ENCODE data around the gene RAB11B.

RAB11B gene

DNA sequence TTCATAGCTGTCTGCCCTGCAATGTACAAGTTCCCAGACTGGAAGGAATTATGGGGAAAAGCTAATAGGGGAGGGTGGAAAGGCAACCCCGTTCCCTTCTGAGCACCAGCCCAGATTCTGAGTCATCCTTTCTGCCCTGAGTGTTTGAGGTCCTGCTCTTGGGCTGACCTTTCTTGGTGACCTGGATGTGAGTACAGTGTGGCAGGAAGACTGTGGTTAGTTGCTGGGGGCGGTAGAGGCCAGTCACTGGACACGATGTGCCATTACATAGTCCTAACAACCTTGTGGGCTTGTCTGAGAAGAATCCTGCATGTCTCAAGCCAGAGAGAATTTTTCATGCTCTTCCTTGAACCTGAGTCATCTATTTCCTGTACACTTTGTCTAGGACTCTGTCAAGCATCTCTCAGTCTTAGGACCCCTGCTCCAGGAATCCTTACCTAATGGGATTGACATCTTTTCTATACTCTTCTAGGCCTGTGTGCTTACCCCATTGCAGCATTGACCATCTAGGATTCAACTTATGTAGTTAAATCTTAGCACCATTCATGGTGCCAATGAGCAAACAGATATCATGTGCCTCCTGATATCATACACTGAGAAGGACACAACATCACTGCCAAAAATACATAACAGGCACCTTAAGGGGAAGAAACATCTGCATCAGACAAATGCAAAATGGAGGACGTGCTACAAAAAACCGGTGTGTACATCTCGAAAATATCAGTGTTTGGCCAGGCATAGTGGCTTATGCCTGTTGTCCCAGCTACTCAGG is 34.3 kb upstream of the RAB11B start:
- H3K4me3 ChIP-seq (replicated peaks; ENCODE audit: low read depth, low read length) = no peak overlapping the region
- peak; percentile 90 for DNase-seq (ENCODE audit: extremely low read depth, low read depth)
- TF ChIP-seq, protein P1, sequence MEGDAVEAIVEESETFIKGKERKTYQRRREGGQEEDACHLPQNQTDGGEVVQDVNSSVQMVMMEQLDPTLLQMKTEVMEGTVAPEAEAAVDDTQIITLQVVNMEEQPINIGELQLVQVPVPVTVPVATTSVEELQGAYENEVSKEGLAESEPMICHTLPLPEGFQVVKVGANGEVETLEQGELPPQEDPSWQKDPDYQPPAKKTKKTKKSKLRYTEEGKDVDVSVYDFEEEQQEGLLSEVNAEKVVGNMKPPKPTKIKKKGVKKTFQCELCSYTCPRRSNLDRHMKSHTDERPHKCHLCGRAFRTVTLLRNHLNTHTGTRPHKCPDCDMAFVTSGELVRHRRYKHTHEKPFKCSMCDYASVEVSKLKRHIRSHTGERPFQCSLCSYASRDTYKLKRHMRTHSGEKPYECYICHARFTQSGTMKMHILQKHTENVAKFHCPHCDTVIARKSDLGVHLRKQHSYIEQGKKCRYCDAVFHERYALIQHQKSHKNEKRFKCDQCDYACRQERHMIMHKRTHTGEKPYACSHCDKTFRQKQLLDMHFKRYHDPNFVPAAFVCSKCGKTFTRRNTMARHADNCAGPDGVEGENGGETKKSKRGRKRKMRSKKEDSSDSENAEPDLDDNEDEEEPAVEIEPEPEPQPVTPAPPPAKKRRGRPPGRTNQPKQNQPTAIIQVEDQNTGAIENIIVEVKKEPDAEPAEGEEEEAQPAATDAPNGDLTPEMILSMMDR (IDR thresholded peaks at IDR 0.05; ENCODE audit: low read depth, low read length, missing control alignments) = no peak

- TF ChIP-seq, protein P1 (IDR thresholded peaks at IDR 0.05; ENCODE audit: low read depth, low read length, missing control alignments) = no peak
- no peak overlapping the region for H3K4me3 ChIP-seq (replicated peaks; ENCODE audit: low read depth, low read length)
- DNase-seq (ENCODE audit: extremely low read depth, low read depth) = no peak
Measured at GRCh38 chr19:8357007-8357521, 33.1 kb upstream of the RAB11B start.

DNA sequence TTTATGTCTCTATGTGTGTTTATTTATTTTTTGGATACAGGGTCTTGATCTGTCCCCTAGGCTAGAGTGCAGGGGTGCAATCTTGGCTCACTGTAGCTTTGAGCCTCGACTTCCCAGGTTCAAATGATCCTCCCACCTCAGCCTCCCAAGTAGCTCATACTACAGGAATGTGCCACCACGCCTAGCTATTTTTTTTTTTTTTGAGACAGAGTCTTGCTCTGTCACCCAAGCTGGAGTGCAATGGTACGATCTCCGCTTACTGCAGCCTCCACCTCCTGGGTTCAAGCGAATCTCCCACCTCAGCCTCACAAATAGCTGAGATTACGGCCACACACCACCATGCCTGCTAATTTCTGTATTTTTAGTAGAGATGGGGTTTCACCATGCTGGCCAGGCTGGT is 31.2 kb upstream of the RAB11B start:
- TF ChIP-seq, protein P1 (IDR thresholded peaks at IDR 0.05; ENCODE audit: low read depth, low read length, missing control alignments) = no peak
- H3K4me3 ChIP-seq (replicated peaks; ENCODE audit: low read depth, low read length) = no peak overlapping the region
- DNase-seq (ENCODE audit: extremely low read depth, low read depth) = no peak

DNA sequence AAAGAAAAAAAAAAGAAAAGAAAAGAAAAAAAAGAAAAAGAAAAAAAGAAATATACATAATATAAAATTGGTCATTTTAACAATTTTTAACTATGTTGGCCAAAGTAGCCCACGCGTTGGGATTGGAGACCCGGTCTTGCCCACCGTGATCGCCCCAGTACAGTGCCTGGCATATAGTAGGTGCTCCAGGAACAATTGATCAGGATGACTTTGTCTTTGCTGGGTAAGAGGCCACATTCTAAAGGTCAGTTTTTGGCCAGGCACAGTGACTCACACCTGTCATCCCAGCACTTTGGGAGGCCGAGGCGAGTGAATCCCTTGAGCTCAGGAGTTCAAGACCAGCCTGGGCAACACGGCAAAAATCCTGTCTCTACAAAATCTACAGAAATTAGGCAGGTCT is 30.0 kb upstream of the RAB11B start:
- DNase-seq (ENCODE audit: extremely low read depth, low read depth) = no peak
- no peak overlapping the region for H3K4me3 ChIP-seq (replicated peaks; ENCODE audit: low read depth, low read length)
- TF ChIP-seq, protein P1 (IDR thresholded peaks at IDR 0.05; ENCODE audit: low read depth, low read length, missing control alignments) = no peak

GRCh38 chr19:8361921-8362793 is 28.0 kb upstream of the RAB11B start:
- DNase-seq (ENCODE audit: extremely low read depth, low read depth) = peak; percentile 83

More at GRCh38 chr19:8361921-8362793, 28.0 kb upstream of the RAB11B start:
- TF ChIP-seq, protein P1 (IDR thresholded peaks at IDR 0.05; ENCODE audit: low read depth, low read length, missing control alignments) = no peak
- H3K4me3 ChIP-seq (replicated peaks; ENCODE audit: low read depth, low read length) = no peak overlapping the region

Measured in HFF-Myc (cell line).